Adrenal gland (tissue), 5 donors: Measurements from ENCODE around the gene NPAS1.

Source experiments
- CTCF ChIP-seq, 6 experiments: fragments of 450-650 bp in 4 of 6; fragments of 200-600 bp in 2 of 6; sonication (generic) in 1 of 6; IDR thresholded peaks; 1 replicate in 5 of 6; 2 replicates in 1 of 6; pipeline versions ENCODE4 v1.5.1 to v1.8.0; 2016 to 2021; ENCODE audit warnings: antibody characterized with exemption in 6 of 6, mild to moderate bottlenecking in 2 of 6, moderate library complexity in 1 of 6
- POLR2A ChIP-seq, 2 donors: fragments of 450-650 bp; IDR thresholded peaks; one replicate each; pipeline ENCODE4 v1.6.1; 2017; ENCODE audit warnings: antibody characterized with exemption in 2 of 2, mild to moderate bottlenecking in 2 of 2, moderate library complexity in 1 of 2
- donor health status: DM: no; HTN: no; CAD: no.

DNA sequence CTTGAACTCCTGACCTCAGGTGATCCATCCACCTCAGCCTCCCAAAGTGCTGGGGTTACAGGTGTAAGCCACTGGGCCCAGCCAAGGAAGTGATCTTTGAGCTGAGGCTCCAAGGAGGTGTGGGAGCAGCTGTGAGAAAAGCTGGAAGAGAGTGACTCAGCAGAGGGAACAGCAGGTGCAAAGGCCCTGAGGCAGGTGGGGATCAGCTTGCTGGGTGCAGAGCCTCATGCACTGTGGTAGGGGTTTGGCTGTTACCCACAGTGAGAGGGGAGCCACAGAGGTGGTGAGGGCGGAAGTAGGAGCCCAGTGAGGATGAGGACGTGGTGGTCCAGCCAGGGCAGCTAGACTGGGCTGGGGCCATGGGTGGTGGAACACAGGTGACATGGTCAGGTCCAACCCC is 6.5 kb downstream of the NPAS1 start:
- no peak for TF ChIP-seq POLR2A (IDR thresholded peaks at IDR 0.05)
- TF ChIP-seq CTCF (IDR thresholded peaks at IDR 0.05) = no peak
